Measurements from ENCODE around the gene MAP3K2.
A peak's percentile ranks its signal among the peaks of the same experiment; 100 is the strongest.

MAP3K2 gene

GRCh38 chr2:127277028-127277427 lies 110.7 kb downstream of the MAP3K2 start:
- peak; percentile 5 for DNase-seq

- no peak for DNase-seq
These were observed 112.0 kb downstream of the MAP3K2 start for GRCh38 chr2:127275789-127276188.

GRCh38 chr2:127275356-127275755 lies 112.4 kb downstream of the MAP3K2 start:
- DNase-seq, result no peak

- no peak for DNase-seq
These were observed 117.1 kb downstream of the MAP3K2 start for GRCh38 chr2:127270663-127271062.

GRCh38 chr2:127261804-127262406 lies 125.9 kb downstream of the MAP3K2 start:
- DNase-seq, result no peak

- DNase-seq, result no peak
These were observed 128.4 kb downstream of the MAP3K2 start for GRCh38 chr2:127259355-127259754.

- DNase-seq, result no peak
These were observed 130.9 kb downstream of the MAP3K2 start for GRCh38 chr2:127256866-127257265.

GRCh38 chr2:127256381-127256780 lies 131.4 kb downstream of the MAP3K2 start:
- DNase-seq, result no peak

- DNase-seq, result no peak
These were observed 132.1 kb downstream of the MAP3K2 start for GRCh38 chr2:127255721-127256120.

- no peak for DNase-seq
These were observed 132.6 kb downstream of the MAP3K2 start for GRCh38 chr2:127255146-127255545.

GRCh38 chr2:127254386-127254981 lies 133.3 kb downstream of the MAP3K2 start:
- DNase-seq, result peak; percentile 13
